ENCODE data around the gene NUDT9.
"Not testable (repeated sequence)": the region's sequence is repeated elsewhere in the genome, so short reads cannot be mapped to it uniquely, and the experiment has no call there.

The NUDT9 gene

DNA sequence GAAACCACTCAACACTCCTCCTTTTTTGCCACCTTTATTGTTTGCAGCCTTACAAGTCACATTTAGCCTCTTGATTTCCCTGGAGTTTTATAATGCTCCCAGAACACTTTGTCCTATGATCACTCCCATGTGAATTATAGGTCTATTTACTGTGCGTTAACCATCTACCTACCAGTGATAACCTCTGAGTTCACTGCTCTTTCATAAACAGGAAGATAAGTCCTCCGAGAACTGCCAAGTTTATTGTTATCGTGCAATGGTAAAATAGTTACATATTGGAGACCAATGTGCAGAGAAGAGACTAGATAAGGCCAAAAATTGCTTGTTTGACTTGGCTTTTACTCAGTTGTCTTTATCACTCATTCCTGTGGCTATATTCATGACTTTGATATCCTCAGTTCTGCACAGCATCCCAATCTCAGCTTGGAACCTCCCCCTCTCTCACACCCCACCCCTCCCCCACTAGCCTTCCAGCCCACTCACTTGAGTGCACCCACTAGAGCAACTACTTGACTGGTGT is 12.9 kb upstream of the NUDT9 start:
- ATAC-seq: no peak

DNA sequence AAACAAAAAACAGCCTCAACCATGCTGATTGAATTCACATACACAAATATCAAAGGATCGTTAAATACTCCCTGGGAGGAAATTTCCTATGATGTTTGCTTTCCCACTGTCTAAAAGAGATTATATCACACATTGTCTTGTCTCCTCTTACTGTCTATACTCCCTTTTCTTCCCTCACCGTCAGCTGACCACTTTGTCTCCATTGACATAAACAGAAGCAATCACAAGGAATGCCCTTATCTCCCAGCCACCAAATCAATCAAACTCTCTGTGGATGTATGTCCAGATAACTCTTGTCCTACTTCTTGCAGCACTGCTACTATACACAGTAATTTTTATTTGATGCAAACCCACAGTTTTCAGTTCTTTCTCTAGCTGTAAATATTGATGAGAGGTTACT is 12.2 kb upstream of the NUDT9 start:
- ATAC-seq: no peak

DNA sequence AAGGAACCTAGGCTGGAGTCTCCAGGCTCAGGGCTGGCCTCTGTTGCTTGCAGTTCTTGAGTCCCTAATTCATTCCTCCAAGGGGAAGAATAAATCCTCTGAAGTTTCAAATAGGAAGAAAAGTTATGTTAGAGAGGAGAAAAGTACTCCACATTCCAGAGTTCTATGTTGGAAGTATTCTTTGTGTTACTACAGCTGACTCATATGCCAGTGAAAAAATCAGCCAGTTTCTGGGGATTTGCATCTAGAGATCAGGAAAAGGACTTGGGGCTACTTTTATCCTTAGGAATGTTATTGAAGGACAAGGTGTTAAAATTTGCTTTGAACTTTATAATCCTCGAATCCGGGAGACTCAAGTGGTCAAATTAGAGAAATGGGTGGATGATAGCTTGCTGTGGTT is 11.7 kb upstream of the NUDT9 start:
- ATAC-seq: no peak

DNA sequence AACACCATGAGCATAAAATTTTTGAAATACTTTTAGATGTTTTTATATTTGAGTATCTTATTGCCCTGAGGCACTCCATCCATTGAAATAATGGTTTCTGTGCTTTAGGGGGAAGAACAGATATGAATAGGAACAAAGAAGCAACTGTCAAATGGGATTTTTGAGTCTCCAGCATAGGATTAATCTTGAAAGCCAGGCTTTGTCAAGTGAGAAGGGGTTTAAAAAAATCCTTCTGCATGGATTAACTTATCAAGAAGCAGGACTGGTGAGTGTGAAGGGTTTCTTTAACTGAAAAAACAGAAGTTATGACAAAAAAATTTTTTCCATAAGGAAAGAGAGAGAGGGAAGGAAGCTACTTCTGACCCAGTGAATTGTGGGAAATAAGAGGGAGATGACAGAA is 7.6 kb upstream of the NUDT9 start:
- ATAC-seq: no peak

DNA sequence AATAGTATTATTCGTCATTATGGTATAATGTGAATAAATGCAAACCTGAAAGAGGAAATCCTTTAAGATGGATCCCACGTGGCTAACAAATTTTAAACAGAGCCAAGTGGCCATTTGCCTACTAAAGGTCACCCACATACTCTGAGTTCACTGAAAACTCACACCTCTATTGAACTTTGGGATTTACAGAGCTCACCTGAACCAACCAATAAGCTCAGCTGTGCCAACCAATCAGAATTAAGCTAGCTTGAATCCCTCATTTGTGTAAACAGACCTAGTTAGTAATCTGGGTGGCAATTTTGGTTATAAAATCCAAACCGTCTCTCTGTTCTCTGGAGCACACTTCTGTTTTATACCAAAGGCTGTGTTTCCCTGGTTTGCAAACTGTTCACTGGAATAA is 5.4 kb upstream of the NUDT9 start:
- no peak for ATAC-seq

- ATAC-seq: not testable (repeated sequence)
Measured at GRCh38 chr4:87418410-87418809, 4.0 kb upstream of the NUDT9 start.

GRCh38 chr4:87419578-87420249 is 2.7 kb upstream of the NUDT9 start:
- ATAC-seq: no peak

DNA sequence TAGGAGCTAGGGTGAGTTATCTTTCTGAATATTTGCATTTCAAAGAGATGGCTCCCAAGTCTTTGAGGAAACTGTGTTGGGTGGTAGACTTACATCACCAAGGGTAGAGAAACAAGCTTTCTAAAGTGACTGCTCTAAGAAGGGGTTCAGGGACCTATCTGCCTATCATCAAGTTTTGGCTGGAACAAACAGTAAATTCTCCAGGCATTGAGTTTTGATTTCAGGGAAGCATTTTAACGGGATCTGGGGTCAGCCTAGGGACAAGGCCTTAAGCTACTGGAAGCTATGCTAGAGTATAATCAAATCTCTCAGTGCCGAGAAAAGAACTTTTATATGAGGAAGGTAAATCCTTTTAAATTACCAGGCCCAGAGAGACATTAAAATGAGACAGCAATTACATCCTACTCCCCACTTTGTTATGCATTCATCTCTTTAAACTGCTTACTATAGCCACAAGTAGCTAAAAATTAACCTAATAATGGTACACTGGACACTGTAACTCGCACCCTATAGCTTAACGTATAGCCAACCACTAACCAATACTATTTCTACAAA is 2.0 kb upstream of the NUDT9 start:
- no peak for ATAC-seq

DNA sequence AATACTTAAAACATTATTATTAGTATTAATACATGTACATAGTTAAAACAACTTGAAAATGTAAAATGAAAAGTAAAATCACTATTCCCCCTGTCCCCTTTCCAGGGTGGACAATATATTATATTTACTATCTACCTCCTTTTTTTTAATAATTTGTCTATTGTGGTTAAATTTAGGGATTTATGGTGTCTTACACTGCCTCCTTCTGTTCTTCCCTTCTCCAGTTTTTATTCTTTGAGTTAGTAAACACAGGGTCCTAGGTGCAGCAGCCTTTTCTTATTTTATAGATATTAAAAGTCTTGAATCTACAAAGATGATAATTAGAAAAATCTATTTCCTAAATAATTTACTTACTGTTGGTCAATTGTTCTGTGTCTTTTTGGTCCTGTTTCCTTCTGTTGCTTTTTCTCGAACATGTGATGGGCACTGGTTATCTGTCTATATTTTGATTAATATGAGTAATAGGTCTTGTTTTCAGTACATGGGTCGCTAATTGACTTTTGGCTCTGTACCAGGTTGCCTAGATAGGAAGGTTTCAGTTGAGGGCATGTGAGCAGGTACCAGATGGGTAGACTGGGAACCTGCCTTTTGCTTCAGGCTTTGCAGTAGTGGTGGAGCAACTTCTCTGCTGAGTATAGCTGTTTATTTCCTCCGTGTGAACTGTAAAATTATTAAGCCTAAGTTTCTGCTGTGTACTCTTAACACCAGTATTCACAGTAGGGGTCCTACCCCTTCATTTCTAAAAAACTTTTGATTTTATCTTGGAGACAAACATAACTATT is 1.1 kb downstream of the NUDT9 start:
- peak in 1 of 2 donors; percentile 8 for ATAC-seq

GRCh38 chr4:87424099-87424543 is 1.7 kb downstream of the NUDT9 start:
- not testable (repeated sequence) for ATAC-seq

- no peak for ATAC-seq
Measured at GRCh38 chr4:87425711-87426110, 3.3 kb downstream of the NUDT9 start.

- ATAC-seq: no peak
Measured at GRCh38 chr4:87426865-87427517, 4.6 kb downstream of the NUDT9 start.

DNA sequence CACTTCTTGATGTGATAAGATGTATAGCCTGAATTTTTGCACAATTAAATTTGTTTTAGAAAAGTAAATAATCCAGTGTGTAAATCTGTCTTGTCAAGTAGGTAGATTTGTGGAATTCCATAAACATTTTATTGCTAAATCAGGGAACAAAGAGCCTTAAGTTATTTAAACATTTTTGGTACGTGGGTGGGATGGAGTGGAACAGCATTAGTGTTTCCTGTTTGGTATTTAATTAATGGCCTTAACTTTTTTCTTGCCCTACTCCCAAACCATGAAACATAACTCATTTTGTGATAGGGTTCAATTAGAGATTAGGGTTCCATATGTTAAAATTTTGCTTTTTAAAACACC is 5.1 kb downstream of the NUDT9 start:
- no peak for ATAC-seq

DNA sequence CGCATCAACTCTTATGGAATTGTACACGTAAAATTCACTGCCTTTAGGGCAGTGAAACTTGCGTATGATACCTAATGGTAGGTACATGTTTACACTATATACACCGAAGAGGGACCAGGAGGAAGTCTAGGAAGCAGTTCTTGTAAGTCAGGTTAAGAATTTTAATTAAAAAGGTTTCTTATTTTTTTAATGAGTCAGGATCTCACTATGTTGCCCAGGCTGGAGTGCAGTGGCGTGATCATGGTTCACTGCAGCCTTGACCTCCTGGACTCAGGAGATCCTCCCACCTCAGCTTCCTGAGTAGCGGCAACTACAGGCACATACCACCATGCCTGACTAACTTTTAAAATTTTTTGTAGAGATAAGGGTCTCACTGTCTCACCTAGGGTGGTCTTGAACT is 6.6 kb downstream of the NUDT9 start:
- ATAC-seq: no peak

- ATAC-seq: no peak
Measured at GRCh38 chr4:87430038-87430437, 7.7 kb downstream of the NUDT9 start.

- ATAC-seq: no peak
Measured at GRCh38 chr4:87433342-87433741, 11.0 kb downstream of the NUDT9 start.

GRCh38 chr4:87442889-87443288 is 20.5 kb downstream of the NUDT9 start:
- ATAC-seq: peak in 1 of 2 donors; percentile 13

- ATAC-seq: no peak
Measured at GRCh38 chr4:87444741-87445140, 22.4 kb downstream of the NUDT9 start.

DNA sequence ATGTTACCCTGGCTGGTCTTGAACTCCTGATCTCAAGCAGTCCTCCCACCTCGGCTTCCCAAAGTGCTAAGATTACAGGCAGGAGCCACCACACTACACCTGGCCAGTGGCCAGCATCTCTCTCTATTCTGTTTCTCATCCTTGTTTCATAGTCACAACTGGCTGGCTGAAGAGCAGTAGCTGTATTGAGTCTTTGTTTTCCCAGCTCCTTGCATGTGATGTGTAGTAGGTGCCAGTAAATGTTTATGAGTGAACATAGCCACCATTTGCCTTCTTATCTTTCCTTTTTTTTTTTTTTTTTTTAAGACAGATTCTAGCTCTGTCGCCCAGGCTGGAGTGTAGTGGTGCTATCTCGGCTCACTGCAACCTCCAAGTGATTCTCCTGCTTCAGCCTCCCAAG is 23.6 kb downstream of the NUDT9 start:
- no peak for ATAC-seq

GRCh38 chr4:87446375-87446774 is 24.0 kb downstream of the NUDT9 start:
- ATAC-seq: not testable (repeated sequence)

- ATAC-seq: no peak
Measured at GRCh38 chr4:87451537-87451936, 29.2 kb downstream of the NUDT9 start.

DNA sequence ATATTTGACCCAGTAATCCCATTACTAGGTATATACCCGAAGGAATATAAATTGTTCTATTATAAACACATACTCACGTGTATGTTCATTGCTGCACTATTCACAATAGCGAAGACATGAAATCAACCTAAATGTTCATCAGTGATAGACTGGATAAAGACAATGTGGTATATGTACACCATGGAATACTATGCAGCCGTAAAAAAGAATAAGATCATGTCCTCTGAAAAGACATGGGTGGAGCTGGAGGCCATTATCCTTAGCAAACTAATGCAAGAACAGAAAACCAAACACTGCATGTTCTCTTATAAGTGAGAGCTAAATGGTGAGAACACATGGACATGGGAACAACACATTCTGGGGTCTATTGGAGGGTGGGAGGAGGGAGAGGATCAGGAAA is 36.5 kb downstream of the NUDT9 start:
- no peak for ATAC-seq

DNA sequence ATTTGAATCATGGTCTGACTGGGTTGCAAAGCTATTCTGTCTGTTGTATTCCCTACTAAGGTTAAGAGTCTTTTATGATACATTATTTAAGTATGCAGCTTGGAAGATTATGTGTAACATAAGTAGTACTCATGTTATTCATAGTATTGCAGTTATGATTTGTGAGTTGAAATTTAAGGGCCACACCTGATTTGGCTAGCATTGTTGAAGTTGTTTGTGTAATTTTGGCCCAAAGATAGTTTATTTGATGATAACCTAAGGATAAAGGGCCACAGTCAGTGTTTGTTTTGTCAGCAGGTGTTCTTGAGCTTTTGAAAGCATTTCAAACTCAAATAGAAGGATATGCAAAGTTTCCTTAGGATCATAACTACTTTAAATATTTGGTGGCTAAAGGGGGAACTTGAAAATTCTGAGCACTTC is 38.9 kb downstream of the NUDT9 start:
- no peak for ATAC-seq

Data from activated CD4-positive, CD25-positive, alpha-beta regulatory T cell treated with anti-CD3 and anti-CD28 coated beads, Interleukin-2, amount 50 U/mL, for 24 hours (primary cell).